ENCODE data around the gene MBNL1. TPM values are rescaled to one million over a fixed set of nuclear protein-coding genes. Genes with fewer than 3 reads are reported as not detected.

Gene MBNL1
- total RNA-seq, 2 donors from 2014 or later: 1.3 to 4.9 TPM

- Histone ChIP-seq H3K9ac (ENCODE audit: extremely low read depth, low read length, poor library complexity, severe bottlenecking) (no peak overlapping the region), H3K36me3 (ENCODE audit: control insufficient read depth, insufficient read depth, low read length) (no peaks in the 10 kb centered on the region), H3K4me1 (ENCODE audit: control insufficient read depth, insufficient read depth, low read length) (no peaks in the 10 kb centered on the region), H3K27ac (ENCODE audit: low read depth, low read length) (no peak overlapping the region), H3K4me3 (ENCODE audit: low read length) (no peak overlapping the region), H3K9me3 (ENCODE audit: control insufficient read depth, low read length) (no peaks in the 10 kb centered on the region), H3K27me3 (ENCODE audit: control insufficient read depth, insufficient read depth, low read length, poor library complexity, severe bottlenecking) (peaks cover 53% of the 10 kb centered on the region)
- DNase-seq: no peak
- H3K4me1 Mint-ChIP-seq: no peaks in the 10 kb centered on the region
- H3K27me3 Mint-ChIP-seq (ENCODE audit: insufficient read depth): peaks cover 46% of the 10 kb centered on the region
- no peaks in the 10 kb centered on the region for H3K36me3 Mint-ChIP-seq (ENCODE audit: low read depth)
- 94% methylated on average over 3 of the region's 3 CpGs; no CpG with 5 or more reads in 1 of the 2 experiments for WGBS, 2 experiments (ENCODE audit: insufficient coverage in 1 of 2, insufficient read length in 1 of 2)
- no peaks in the 10 kb centered on the region for H3K9me3 Mint-ChIP-seq
- no peak overlapping the region for H3K4me3 Mint-ChIP-seq
- TF ChIP-seq CTCF (conservative IDR thresholded peaks at IDR 0.05): no peak
- H3K27ac Mint-ChIP-seq: no peak overlapping the region
Measured at GRCh38 chr3:152245498-152246170, 23.1 kb upstream of the MBNL1 start.

GRCh38 chr3:152251916-152252315, 16.8 kb upstream of the MBNL1 start:
- peaks cover 12% of the 10 kb centered on the region for H3K9me3 ChIP-seq (ENCODE audit: control insufficient read depth, low read length)
- H3K4me1 ChIP-seq (ENCODE audit: control insufficient read depth, insufficient read depth, low read length): no peaks in the 10 kb centered on the region
- no peak overlapping the region for H3K9ac ChIP-seq (ENCODE audit: extremely low read depth, low read length, poor library complexity, severe bottlenecking)
- no peaks in the 10 kb centered on the region for H3K36me3 Mint-ChIP-seq (ENCODE audit: low read depth)
- peaks cover 57% of the 10 kb centered on the region for H3K27me3 ChIP-seq (ENCODE audit: control insufficient read depth, insufficient read depth, low read length, poor library complexity, severe bottlenecking)
- no peak overlapping the region for H3K27ac ChIP-seq (ENCODE audit: low read depth, low read length)
- no peak overlapping the region for H3K4me3 Mint-ChIP-seq
- H3K36me3 ChIP-seq (ENCODE audit: control insufficient read depth, insufficient read depth, low read length): no peaks in the 10 kb centered on the region
- no peaks in the 10 kb centered on the region for H3K9me3 Mint-ChIP-seq
- no peak for DNase-seq
- no peak for TF ChIP-seq CTCF (conservative IDR thresholded peaks at IDR 0.05)
- H3K27ac Mint-ChIP-seq: no peak overlapping the region
- peaks cover 60% of the 10 kb centered on the region for H3K27me3 Mint-ChIP-seq (ENCODE audit: insufficient read depth)
- no peaks in the 10 kb centered on the region for H3K4me1 Mint-ChIP-seq
- H3K4me3 ChIP-seq (ENCODE audit: low read length): no peak overlapping the region

- no peak overlapping the region for H3K9ac ChIP-seq (ENCODE audit: extremely low read depth, low read length, poor library complexity, severe bottlenecking)
- no peaks in the 10 kb centered on the region for H3K36me3 Mint-ChIP-seq (ENCODE audit: low read depth)
- WGBS, 2 experiments (ENCODE audit: insufficient coverage in 1 of 2, insufficient read length in 1 of 2): 85 to 88% methylated on average over 2 of the region's 3 CpGs
- peaks cover 68% of the 10 kb centered on the region for H3K27me3 Mint-ChIP-seq (ENCODE audit: insufficient read depth)
- no peak overlapping the region for H3K27ac Mint-ChIP-seq
- no peaks in the 10 kb centered on the region for H3K9me3 Mint-ChIP-seq
- TF ChIP-seq CTCF (conservative IDR thresholded peaks at IDR 0.05): no peak
- H3K36me3 ChIP-seq (ENCODE audit: control insufficient read depth, insufficient read depth, low read length): no peaks in the 10 kb centered on the region
- H3K4me3 Mint-ChIP-seq: no peak overlapping the region
- no peaks in the 10 kb centered on the region for H3K4me1 ChIP-seq (ENCODE audit: control insufficient read depth, insufficient read depth, low read length)
- no peak overlapping the region for H3K27ac ChIP-seq (ENCODE audit: low read depth, low read length)
- H3K9me3 ChIP-seq (ENCODE audit: control insufficient read depth, low read length): peaks cover 12% of the 10 kb centered on the region
- no peak for DNase-seq
- no peak overlapping the region for H3K4me3 ChIP-seq (ENCODE audit: low read length)
- no peaks in the 10 kb centered on the region for H3K4me1 Mint-ChIP-seq
- peaks cover 65% of the 10 kb centered on the region for H3K27me3 ChIP-seq (ENCODE audit: control insufficient read depth, insufficient read depth, low read length, poor library complexity, severe bottlenecking)
Measured at GRCh38 chr3:152252755-152253154, 16.0 kb upstream of the MBNL1 start.
